ENCODE measurements around the gene DRD2.

The DRD2 gene

DNA sequence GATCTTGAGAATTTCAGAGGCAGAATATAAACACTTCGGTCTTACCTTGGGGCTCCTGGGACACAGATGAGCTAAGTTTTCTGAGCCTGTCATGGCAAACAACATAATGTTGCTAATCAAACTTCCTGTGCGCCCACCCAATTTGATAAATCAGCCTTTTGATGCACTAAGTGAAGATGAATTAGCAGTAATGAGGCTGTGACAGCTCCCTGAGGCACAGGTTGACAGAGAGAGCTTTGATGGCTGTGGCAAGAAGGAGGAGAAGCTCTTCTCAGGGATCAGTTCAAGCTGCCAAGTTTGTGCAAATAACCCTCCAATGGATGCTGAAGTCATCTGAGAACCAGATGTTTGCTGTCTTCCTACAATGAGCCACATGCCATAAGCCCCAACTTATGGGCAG, 34.4 kb downstream of the DRD2 start:
- DNase-seq, result no peak

DNA sequence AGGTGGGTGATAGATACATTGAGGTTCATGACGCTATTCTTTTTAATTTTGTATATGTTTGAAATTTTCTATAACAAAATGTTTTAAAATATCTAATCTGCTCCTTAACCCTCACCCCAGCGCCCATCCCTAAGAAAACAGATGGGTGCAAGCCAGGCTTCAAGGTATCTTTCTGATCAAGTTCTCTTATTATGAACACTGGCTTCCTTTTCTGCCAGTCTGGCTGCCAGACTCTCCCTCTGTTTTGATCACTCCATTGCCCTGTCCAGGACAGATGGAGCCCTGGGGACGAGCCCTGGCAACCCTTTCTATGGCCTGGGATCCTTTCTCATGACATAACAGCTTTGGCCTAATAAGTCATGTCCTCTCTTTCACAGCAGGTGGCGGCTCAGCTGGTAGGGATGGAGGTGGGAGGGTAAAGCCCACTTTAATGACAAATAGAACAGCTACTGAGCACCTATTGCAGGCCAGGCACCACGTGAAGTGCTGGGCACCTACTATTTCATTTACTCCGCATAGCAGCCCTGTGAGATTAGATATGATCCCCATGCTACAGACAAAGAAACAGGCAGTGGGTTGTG, 38.4 kb downstream of the DRD2 start:
- no peak for DNase-seq

DNA sequence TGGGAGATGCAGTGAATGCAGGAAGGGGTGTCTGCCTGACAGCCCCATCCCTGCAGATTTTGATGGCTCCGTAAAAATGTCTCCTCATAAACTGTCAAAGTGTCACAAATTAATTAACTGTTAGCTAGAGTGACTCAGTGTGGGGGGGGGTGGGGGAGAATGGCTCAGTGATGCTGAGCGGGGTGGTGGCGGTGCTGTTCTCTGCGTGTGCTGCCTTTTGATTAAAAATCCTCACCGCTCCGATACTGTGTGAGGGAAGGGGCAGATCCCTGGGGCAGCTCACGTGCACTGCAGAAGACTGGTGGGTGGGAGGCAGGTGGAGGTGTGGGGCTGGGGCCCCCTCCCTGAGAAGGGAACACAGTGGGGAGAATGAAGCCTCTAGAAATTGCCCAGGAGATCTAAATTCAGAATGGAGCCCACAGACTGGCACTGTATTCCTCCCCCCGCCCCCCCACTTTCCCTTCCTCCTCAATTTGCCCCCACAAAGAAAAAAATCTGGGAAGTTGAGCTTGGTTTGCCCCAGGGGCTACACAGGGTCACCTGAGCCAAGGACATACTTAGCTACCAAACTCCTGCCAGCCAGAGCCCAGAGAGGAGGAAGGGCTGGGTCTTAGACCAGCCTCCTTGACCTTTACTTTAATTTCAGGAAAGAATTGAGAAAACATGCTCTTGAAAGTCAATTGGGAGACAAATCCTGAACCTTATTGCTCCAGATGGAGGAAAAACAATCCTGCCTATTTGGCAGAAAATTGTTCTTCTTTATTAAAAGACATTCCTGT, 39.8 kb downstream of the DRD2 start:
- DNase-seq, result no peak

DNA sequence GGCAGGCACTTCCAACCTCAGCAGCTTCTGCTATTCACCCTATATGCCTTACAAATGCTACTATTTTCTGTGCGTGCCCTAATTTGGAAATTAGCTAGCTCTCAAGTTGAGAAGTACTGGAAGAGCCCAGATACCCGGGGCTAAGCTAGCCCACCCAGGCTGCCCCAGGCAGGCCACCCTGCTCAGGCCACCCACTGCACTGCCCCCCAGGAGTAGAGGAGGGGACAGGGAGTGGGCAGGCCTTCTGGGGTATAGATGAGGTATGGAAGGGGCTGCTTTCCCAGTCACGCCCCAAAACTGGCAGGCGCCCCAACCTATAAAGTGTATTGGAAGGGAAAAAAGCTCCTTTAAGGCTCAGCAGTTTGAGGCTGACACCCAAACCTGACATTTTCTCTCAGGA, 43.5 kb downstream of the DRD2 start:
- no peak for DNase-seq

DNA sequence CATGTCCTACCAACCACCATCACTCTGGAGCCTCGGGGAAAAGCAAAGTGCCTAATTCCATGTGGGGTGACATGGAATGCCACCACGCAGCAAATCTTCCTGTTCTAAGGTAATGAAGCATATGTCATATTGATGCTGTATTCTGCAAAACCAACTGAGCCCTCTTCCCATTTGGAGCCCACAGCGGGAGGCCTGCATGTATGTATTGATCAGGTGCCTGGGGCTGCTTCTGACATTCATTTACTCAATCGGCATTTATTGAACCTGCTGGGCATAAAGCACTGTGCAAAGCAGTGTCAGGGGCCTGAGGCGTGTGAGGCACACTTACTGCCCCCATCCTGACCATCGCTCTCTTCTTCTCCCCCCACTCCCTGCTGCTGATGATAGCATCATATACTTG, 48.5 kb downstream of the DRD2 start:
- no peak for DNase-seq

DNA sequence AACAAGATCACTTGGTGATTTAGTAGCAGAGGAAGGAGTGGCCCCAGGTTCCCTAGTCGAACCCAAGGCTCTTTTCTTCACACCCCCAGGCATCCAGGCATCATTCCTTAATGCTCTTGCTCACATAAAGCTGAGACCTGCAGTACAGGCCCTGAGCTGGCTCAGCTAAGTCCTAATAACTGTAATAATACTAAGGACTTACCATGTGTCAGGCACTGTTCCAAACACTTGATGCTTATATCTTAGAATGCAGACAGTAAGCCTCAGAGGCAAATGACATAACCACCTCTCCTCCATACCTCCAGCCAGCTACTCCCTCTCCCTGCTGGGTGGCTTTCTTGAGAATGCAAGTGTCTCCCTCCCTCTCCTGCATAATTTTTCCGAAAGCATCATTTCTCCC, 54.4 kb downstream of the DRD2 start:
- no peak for DNase-seq

DNA sequence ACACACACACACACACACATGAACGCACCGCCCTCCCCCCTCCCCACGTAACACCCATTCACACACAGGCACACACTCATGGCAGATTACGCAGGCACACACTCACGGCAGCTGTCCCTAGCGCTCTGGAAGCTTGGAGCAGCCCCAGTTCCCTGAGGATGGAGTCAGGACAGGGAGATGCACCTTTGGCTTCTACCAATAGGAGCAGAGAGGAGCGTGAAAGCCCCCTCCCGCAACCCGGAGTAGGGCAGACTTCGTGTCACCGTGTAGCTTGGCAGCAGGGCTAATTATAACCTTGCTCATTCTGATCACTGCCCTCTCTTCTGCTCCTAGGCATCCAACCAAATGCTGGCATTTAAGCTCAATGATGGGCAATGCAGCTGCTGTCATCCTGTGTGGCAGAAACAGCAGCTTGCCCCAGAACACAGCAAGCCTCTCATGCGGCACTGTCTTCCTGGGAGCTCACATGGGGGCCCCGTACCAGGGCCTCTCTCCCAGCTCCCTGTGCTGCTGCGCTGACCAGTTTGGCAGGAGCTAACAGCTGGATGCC, 55.7 kb downstream of the DRD2 start:
- DNase-seq, result no peak

DNA sequence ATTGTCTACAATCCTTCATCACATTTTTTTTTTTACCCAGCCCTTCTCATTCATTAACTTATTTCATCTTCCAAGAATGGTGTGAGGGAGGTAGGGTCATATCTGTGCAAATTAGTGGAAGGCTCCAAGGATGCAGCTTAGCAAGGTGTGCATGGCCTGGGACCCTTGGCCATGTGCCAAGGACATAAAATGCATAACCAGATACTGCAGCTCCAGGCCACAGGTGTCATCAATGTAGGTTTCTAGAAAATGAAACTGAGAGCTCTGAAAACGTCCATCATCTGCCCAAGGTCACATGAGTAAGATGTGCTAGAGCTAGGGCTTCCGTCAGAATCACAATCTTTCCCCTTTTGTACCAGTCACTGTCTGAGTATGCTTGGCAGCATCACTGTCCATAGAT, 57.8 kb downstream of the DRD2 start:
- no peak for DNase-seq

DNA sequence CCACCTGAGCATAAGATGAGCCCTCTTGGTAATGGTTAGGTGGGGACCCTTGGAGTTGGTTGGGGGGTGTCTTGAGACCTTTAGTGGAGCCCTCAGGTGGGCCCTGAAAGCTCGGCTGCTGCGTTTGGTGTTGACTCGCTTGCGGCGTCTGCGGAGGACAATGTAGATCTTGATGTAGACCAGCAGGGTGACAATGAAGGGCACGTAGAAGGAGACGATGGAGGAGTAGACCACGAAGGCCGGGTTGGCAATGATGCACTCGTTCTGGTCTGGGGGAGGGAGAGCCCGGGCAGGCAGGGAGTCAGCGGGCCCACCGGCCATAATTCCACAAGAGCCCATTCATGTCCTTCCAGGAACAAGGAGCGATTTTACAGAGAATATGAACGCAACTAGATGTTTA, 59.9 kb downstream of the DRD2 start:
- DNase-seq, result no peak

DNA sequence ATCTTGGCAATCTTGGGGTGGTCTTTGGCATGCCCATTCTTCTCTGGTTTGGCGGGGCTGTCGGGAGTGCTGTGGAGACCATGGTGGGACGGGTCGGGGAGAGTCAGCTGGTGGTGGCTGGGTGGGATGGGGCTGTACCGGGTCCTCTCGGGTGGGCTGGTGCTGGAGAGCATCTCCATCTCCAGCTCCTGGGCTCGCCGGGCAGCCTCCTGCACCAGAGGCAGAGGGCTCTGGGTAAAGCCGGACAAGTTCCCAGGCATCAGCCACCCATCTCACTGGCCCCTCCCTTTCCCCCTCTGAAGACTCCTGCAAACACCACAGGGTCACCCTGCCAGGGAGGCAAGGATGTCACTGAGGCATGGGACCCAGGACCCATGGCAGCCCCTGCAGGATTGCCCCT, 62.5 kb downstream of the DRD2 start:
- DNase-seq, result no peak

DNA sequence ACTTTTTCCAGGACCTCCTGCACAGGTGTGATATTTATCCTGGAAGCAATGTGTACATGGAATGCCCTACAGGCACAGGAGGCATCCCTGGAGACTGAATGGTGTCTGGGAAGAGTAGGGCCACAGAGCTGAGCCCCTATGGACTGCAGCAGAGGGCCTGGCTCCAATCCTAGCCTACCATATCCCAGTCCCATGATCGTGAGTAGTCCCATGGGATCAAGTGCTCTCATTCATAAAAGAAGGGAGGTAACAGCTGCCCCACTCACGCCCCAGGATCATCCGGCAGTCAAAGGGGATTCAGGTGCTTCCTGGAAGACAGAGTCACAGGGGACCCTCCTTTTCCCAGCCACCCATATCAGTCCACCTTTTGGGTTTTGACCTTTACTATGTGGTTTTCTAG, 63.7 kb downstream of the DRD2 start:
- no peak for DNase-seq

DNA sequence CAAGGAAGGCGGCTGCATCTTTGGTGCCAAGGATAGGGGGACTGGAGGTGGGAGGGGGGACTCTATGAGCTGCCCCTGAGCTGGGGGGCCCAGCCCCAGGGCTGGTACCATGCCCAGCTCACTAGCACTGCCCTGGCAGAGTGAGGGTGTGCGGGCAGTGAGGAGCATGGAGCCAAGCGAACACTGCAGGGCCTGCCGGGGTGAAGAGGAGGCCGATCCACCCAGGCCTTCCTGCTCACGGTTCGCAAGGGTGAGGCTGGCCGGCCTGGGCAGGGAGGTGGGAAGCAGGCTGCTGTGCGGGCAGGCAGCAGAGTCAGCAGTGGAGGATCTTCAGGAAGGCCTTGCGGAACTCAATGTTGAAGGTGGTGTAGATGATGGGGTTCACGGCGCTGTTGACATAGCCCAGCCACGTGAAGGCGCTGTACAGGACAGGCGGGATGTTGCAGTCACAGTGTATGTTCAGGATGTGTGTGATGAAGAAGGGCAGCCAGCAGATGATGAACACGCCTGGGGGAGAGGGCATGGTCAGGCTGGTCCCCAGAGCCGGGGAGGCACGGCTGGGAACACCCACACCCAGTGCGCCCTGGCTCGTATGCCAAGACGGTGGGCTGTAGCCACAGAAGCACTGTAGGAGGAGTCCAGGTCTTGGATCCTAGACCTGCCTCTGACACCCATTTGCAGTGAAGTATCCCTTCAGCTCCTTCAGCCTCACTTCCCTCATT, 64.6 kb downstream of the DRD2 start:
- no peak for DNase-seq

DNA sequence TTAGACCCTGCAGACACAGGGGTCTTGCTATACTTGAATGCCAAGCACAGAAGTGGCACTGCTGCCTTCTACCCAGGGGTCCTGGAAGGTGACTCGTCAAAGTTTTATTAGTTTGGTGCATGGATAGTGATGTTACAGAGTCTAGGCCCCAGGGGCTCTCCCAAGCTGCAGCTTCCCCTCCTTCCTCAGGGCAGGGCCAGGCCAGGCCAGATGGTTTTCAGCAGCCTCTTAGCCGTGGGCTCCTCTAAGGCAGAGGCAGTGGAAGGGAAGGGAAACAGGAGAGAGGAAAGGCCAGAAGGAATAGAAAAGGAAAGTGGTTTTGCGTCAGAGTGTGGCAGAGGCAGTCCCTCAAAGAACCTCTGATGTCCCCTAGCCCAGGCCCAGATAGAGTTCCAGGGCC, 65.7 kb downstream of the DRD2 start:
- no peak for DNase-seq

DNA sequence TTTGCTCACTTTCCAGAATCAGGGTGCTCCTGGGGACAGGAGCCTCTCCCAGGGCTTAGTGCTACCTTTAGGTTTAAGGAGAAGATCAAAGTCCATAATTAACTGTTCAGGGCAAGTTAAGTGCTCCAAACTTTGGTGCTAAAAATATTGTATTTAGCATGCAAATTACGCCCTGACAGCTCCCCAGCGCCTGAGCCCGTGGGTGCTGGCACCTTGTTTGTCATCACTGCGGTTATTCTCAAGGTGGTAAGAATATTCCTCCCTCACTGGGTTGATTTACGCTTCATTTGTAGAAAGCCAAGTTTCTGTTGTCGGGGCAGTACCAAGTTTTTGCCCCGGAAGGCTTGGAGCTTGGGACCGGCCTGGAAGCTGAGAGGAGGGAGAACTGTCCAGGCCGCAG, 66.3 kb downstream of the DRD2 start:
- no peak for DNase-seq

DNA sequence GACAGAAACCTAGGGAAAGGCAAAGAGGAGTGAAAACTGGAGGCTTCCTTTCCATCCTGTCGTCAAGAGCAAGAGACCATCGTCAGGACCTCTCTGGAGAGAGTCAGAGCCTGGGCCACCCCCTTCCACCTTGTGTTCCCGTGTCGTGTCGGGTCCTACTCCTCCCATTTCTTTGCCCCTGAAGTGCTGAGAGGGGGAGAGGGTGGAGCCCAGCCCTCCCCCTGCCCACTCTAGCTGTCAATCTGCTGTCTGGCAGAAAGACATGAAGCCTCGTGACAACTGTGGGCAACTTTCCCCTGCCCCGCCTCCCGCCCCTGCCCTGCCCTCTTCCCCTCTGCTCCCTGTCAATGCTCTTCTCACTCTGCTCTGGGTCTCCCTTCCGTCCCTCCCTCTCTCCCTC, 67.0 kb downstream of the DRD2 start:
- DNase-seq, result no peak

DNA sequence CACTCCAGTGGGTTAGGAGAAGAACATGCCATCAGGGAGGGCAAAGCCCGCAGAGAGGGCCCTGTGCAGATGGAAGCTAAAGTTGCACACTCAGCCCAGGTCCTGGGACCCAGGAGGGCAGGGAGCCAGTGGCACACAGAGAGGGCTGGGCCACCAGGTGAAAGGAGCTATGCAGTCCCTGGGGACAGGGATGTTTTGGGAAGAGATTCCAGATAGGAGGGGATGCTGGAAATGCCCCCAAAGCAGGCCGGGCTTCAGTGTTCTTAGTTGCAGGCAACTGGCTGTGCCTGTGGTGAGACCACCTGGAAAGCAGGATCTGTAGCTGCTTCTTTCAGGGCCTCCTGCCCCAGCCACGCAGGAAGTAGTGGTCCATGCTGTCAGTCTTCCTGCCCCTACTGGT, 68.0 kb downstream of the DRD2 start:
- DNase-seq, result no peak

DNA sequence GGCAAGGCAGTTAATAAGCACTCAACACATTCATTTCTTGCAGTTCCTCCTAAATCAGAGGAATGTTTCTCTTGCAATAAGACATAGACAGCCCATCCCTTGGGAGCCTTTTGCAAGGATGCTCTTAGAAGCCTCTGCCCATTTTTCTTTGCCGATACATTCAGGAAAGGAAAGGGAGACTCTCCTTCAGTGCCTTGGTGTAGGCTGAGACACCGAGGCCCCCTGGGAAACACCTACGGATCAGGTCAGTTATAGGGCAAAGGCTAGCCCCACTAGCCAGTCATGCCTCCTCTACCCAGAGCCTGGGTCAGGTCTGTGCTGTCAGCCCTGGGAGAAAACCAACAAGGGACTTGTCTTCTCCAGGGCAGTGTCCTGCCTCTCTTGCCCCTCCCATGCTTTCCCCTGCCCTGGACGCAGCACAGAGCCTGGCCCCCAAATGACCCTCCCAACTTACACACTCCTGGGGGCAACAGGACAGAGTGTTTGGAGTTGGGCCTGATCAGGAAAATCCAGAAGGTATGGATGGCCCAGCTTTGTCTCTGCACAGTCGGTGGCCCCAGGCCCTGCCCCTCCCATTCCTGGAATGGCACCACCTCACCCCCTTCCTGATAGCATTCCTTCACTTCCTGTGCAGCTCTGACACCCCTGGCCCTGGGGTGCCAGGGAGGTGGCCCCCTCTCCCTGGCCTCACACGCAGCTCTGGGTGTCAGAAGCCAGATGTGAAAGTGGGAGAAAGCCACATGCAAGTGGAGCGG, 69.3 kb downstream of the DRD2 start:
- DNase-seq, result no peak

DNA sequence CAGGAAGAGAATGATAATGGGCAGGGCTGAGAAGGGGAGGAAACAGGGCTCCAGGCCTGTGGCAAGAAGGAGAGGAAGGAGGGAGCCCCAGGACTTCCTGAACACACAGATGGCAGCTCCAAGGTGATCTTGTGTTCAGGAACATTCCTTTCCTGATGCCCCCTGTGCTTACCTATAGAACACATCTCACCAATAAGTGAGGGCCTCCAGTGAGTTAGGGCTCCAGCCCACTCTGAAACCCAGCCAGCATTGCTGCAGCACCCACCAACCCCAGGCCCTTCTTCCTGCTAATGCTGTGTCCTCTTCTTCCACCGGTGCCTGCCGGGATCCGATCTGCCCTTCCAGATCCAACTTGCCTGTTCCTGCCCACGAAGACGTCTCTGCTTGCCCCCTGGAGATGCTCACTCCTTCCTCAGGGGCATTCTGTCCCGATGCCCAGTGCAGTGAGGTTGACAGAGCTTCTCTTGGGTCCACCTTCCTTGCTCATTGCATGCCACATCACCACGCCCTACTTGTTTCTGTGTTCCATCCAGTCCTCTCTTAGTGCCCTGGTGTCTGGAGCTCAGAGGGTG, 70.3 kb downstream of the DRD2 start:
- DNase-seq, result no peak

DNA sequence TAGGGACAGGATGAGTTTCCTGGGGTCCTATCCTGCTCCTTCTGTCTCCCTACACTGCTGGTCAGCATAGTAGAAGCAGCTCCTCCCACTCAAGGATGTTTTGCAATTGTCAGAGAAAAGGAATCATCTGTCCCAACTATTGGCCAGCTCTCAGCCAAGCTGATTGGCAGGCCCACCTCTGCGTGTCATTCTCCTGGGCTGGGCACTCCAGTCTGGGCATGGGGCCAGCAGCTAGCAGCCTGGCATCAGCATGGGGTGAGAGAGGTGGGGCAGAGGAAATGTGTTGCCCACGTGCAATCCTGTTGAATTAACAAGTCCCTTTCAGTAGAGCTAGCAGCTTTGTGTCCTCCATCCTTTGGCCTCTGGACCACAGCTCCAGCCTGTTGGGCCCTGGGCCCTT, 73.5 kb downstream of the DRD2 start:
- no peak for DNase-seq

DNA sequence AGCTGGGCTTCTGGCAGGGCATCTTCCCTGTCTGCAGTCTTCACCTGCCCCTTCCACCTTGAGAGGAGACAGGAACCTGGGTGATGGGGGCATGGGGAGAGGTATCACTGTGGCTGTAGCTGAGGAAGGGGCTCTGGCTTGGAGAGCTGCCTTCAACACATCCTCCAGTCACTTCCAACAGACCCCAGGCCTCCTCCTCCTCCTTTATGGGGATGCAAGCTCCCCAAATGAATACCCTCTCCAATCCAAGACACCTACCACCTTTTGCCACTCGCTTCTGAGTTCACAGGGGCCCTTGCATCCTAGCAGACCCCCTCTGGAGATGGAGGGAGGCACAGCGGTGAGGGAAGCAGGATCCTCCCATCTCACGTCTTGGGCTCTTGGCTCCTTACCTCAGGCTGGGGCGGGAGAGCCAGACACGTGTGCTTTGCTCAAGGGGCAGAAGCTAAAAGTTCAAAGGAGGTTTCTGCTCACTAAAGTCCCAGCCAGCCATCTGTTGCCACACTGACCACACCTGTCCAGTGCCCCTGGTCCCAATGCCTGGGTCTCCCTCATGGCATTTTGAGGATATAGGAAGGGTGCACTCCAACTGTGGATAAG, 74.5 kb downstream of the DRD2 start:
- DNase-seq, result no peak

DNA sequence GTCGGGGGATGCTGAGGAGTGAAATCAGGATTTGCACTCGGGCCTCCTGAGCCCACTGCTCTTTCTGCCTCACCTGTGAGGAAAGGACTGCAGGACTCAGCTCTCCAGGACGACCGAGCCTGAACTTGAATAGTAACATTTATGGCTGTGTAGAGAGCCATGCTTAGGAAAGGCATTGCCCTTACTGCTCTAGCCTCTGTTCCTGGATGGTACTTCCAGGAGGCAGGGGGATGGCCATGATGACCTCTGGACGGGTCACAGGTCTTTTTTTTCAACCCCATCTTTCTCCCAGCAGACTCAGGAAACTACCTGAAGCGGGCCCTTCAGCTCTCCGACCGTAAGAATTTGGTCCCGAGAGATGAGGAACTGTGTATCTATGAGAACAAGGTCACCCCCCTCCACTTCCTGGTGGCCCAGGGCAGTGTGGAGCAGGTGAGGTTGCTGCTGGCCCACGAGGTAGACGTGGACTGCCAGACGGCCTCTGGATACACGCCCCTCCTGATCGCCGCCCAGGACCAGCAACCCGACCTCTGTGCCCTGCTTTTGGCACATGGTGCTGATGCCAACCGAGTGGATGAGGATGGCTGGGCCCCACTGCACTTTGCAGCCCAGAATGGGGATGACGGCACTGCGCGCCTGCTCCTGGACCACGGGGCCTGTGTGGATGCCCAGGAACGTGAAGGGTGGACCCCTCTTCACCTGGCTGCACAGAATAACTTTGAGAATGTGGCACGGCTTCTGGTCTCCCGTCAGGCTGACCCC, 76.3 kb downstream of the DRD2 start:
- DNase-seq, result no peak

DNA sequence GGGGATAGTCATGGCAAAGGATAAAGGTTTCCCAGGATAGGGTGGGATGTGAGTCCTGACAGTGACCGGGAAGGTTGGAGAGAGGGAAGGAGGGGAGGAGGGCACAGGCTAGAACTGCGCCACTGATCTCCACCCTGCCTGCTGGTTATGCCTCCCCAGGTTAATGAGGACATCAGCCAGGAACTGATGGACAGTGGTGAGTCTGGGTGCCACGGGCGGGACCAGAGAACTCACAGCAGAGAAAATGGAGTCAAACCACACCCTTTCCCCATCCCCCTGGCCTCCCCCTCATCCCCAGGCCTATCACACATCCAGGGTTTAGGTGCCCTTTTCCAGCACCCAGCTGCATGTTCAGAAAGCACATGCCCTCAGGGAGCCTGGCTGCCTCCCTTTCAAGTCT, 77.4 kb downstream of the DRD2 start:
- DNase-seq, result no peak

All from stimulated activated naive CD4-positive, alpha-beta T cell treated with Interleukin-2 at 50 U/mL for 16 hours (primary cell).